ENCODE measurements around the gene EPHB1. TPM values are rescaled to one million over a fixed set of nuclear protein-coding genes. Genes with fewer than 3 reads are reported as not detected.

Gene EPHB1
- total and polyA plus RNA-seq, 2 of the 13 experiments (the other 11 are each of a cell fraction or from before 2014, with no cell fraction given) = 0.07 to 0.21 TPM

GRCh38 chr3:135182364-135182998 lies 387.4 kb downstream of the EPHB1 start:
- Histone ChIP-seq H3K9me3 (ENCODE audit: low read length) (no peaks in the 10 kb centered on the region), H3K4me1 (ENCODE audit: insufficient read depth, low read length) (no peaks in the 10 kb centered on the region), H3K4me2 (ENCODE audit: low read depth, low read length) (no peak overlapping the region), H3K27ac (ENCODE audit: extremely low read length, insufficient read depth, low read length) (no peak overlapping the region), H3K27me3 (ENCODE audit: control insufficient read depth in 1 of 2, insufficient read depth in 2 of 2, low read length in 2 of 2) (no peaks in the 10 kb centered on the region), H3K4me3 (replicated peaks in 1 of 3; ENCODE audit: insufficient read depth in 1 of 3, low read depth in 2 of 3, low read length in 3 of 3) (no peak overlapping the region), H2AFZ (ENCODE audit: low read length) (no peak overlapping the region), H3K36me3 (replicated peaks in 1 of 2; ENCODE audit: control insufficient read depth in 1 of 2, insufficient read depth in 2 of 2, low read length in 2 of 2) (no peaks in the 10 kb centered on the region), H3K9ac (ENCODE audit: insufficient read depth, low read depth, low read length) (no peak overlapping the region), H3K79me2 (ENCODE audit: insufficient read depth, low read length) (no peaks in the 10 kb centered on the region), H4K20me1 (ENCODE audit: insufficient read depth, low read length) (no peaks in the 10 kb centered on the region)
- in situ Hi-C loops (cut with HindIII; ENCODE audit: extremely low pct_ligation_motif_present, low pct_unique_long_range_greater_than_20kb) (no loop called here), intact Hi-C loops (cut with micrococcal nuclease; ENCODE audit: unreplicated experiment) (no loop called here)
- POLR2A ChIA-PET = no interaction called here
- no TSS peak for BruUV-seq (replicated peaks)
- no peak for DNase-seq (ENCODE audit: low spot score)
- no peak for FAIRE-seq
- CTCF ChIA-PET (ENCODE audit: low intra/inter-chr PET ratio, low total read pairs) = no interaction called here
- no peak for TF ChIP-seq ELF1 (CRISPR knock-in tag; IDR thresholded peaks at IDR 0.05)
- no peak for TF ChIP-seq MAFK (conservative IDR thresholded peaks at IDR 0.05 in 1 of 2, IDR thresholded peaks at IDR 0.05 in 1 of 2; ENCODE audit: low read length in 2 of 2)
- TF ChIP-seq TBX2 (CRISPR knock-in tag; IDR thresholded peaks at IDR 0.05; ENCODE audit: borderline replicate concordance) = no peak
- ATAC-seq = no peak
- 2% methylated on average over 3 of the region's 3 CpGs for WGBS (ENCODE audit: low lambda C conversion rate)

- POLR2A ChIA-PET = no interaction called here
- Histone ChIP-seq H3K9ac (ENCODE audit: insufficient read depth, low read depth, low read length) (no peak overlapping the region), H3K4me1 (ENCODE audit: insufficient read depth, low read length) (no peaks in the 10 kb centered on the region), H3K4me2 (ENCODE audit: low read depth, low read length) (no peak overlapping the region), H3K27ac (ENCODE audit: extremely low read length, insufficient read depth, low read length) (no peak overlapping the region), H2AFZ (ENCODE audit: low read length) (no peak overlapping the region), H4K20me1 (ENCODE audit: insufficient read depth, low read length) (no peaks in the 10 kb centered on the region), H3K79me2 (ENCODE audit: insufficient read depth, low read length) (no peaks in the 10 kb centered on the region), H3K4me3 (replicated peaks in 1 of 3; ENCODE audit: insufficient read depth in 1 of 3, low read depth in 2 of 3, low read length in 3 of 3) (no peak overlapping the region), H3K27me3 (ENCODE audit: control insufficient read depth in 1 of 2, insufficient read depth in 2 of 2, low read length in 2 of 2) (no peaks in the 10 kb centered on the region), H3K9me3 (ENCODE audit: low read length) (no peaks in the 10 kb centered on the region), H3K36me3 (replicated peaks in 1 of 2; ENCODE audit: control insufficient read depth in 1 of 2, insufficient read depth in 2 of 2, low read length in 2 of 2) (no peaks in the 10 kb centered on the region)
- TF ChIP-seq ZSCAN29 (CRISPR knock-in tag; conservative IDR thresholded peaks at IDR 0.05) (no peak), ETV5 (CRISPR knock-in tag; IDR thresholded peaks at IDR 0.05; ENCODE audit: borderline replicate concordance) (no peak), RFX1 (IDR thresholded peaks at IDR 0.05) (no peak), TARDBP (CRISPR knock-in tag; IDR thresholded peaks at IDR 0.05) (no peak)
- TF ChIP-seq, protein P1, sequence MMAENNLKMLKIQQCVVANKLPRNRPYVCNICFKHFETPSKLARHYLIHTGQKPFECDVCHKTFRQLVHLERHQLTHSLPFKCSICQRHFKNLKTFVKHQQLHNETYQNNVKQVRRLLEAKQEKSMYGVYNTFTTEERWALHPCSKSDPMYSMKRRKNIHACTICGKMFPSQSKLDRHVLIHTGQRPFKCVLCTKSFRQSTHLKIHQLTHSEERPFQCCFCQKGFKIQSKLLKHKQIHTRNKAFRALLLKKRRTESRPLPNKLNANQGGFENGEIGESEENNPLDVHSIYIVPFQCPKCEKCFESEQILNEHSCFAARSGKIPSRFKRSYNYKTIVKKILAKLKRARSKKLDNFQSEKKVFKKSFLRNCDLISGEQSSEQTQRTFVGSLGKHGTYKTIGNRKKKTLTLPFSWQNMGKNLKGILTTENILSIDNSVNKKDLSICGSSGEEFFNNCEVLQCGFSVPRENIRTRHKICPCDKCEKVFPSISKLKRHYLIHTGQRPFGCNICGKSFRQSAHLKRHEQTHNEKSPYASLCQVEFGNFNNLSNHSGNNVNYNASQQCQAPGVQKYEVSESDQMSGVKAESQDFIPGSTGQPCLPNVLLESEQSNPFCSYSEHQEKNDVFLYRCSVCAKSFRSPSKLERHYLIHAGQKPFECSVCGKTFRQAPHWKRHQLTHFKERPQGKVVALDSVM (CRISPR knock-in tag; IDR thresholded peaks at IDR 0.05) = no peak
- WGBS (ENCODE audit: low lambda C conversion rate) = 0% methylated on average over 2 of the region's 2 CpGs
- no peak for FAIRE-seq
- no TSS peak for BruUV-seq (replicated peaks)
- ATAC-seq = no peak
- CTCF ChIA-PET (ENCODE audit: low intra/inter-chr PET ratio, low total read pairs) = no interaction called here
- in situ Hi-C loops (cut with HindIII; ENCODE audit: extremely low pct_ligation_motif_present, low pct_unique_long_range_greater_than_20kb) (no loop called here), intact Hi-C loops (cut with micrococcal nuclease; ENCODE audit: unreplicated experiment) (no loop called here)
- no peak for DNase-seq (ENCODE audit: low spot score)
Measured at GRCh38 chr3:135190658-135191057, 395.6 kb downstream of the EPHB1 start.
